ENCODE data around the gene CCDC17. TPM values are rescaled to one million over a fixed set of nuclear protein-coding genes. Genes with fewer than 3 reads are reported as not detected.
A peak's percentile ranks its signal among the peaks of the same experiment; 100 is the strongest.

CCDC17 gene
- total RNA-seq, 1 donor from 2014 or later: 5.6 TPM

- no peaks in the 10 kb centered on the region for H3K4me1 Mint-ChIP-seq
- H3K4me3 Mint-ChIP-seq: no peak overlapping the region
- peaks cover 24% of the 10 kb centered on the region for H3K36me3 Mint-ChIP-seq
- no peaks in the 10 kb centered on the region for H3K9me3 Mint-ChIP-seq
- peak overlapping the region; percentile 21 for H3K27ac Mint-ChIP-seq
- H3K27me3 Mint-ChIP-seq (ENCODE audit: low read depth): no peaks in the 10 kb centered on the region
- no peak for DNase-seq (ENCODE audit: low spot score in 2 of 2, unreplicated experiment in 2 of 2)
- no peak for TF ChIP-seq CTCF (IDR thresholded peaks at IDR 0.05; ENCODE audit: unreplicated experiment)
Observed at GRCh38 chr1:45621895-45622523, 1.8 kb downstream of the CCDC17 start.

GRCh38 chr1:45621501-45621836, 2.4 kb downstream of the CCDC17 start:
- no peak for TF ChIP-seq CTCF (IDR thresholded peaks at IDR 0.05; ENCODE audit: unreplicated experiment)
- Mint-ChIP-seq H3K4me3 (no peak overlapping the region), H3K27me3 (ENCODE audit: low read depth) (no peaks in the 10 kb centered on the region), H3K36me3 (peaks cover 23% of the 10 kb centered on the region), H3K9me3 (no peaks in the 10 kb centered on the region), H3K27ac (peak overlapping the region; percentile 21), H3K4me1 (no peaks in the 10 kb centered on the region)
- no peak for DNase-seq (ENCODE audit: low spot score in 2 of 2, unreplicated experiment in 2 of 2)

GRCh38 chr1:45620588-45621500, 3.0 kb downstream of the CCDC17 start:
- no peaks in the 10 kb centered on the region for H3K9me3 Mint-ChIP-seq
- no peak overlapping the region for H3K27ac Mint-ChIP-seq
- DNase-seq (ENCODE audit: low spot score in 2 of 2, unreplicated experiment in 2 of 2): no peak

GRCh38 chr1:45619149-45619921, 4.5 kb downstream of the CCDC17 start:
- Mint-ChIP-seq H3K27ac (peak overlapping the region; percentile 16), H3K4me3 (no peak overlapping the region)

More at GRCh38 chr1:45620588-45621500, 3.0 kb downstream of the CCDC17 start:
- no peak for TF ChIP-seq CTCF (IDR thresholded peaks at IDR 0.05; ENCODE audit: unreplicated experiment)
- H3K4me3 Mint-ChIP-seq: no peak overlapping the region
- no peaks in the 10 kb centered on the region for H3K4me1 Mint-ChIP-seq
- peaks cover 28% of the 10 kb centered on the region for H3K36me3 Mint-ChIP-seq
- no peaks in the 10 kb centered on the region for H3K27me3 Mint-ChIP-seq (ENCODE audit: low read depth)

More at GRCh38 chr1:45619149-45619921, 4.5 kb downstream of the CCDC17 start:
- no peaks in the 10 kb centered on the region for H3K4me1 Mint-ChIP-seq
- peaks cover 29% of the 10 kb centered on the region for H3K36me3 Mint-ChIP-seq
- TF ChIP-seq CTCF (IDR thresholded peaks at IDR 0.05; ENCODE audit: unreplicated experiment): no peak
- H3K27me3 Mint-ChIP-seq (ENCODE audit: low read depth): no peaks in the 10 kb centered on the region
- no peaks in the 10 kb centered on the region for H3K9me3 Mint-ChIP-seq
- DNase-seq (ENCODE audit: low spot score in 2 of 2, unreplicated experiment in 2 of 2): no peak
